Measurements from ENCODE around the gene OTOG.

Gene OTOG

DNA sequence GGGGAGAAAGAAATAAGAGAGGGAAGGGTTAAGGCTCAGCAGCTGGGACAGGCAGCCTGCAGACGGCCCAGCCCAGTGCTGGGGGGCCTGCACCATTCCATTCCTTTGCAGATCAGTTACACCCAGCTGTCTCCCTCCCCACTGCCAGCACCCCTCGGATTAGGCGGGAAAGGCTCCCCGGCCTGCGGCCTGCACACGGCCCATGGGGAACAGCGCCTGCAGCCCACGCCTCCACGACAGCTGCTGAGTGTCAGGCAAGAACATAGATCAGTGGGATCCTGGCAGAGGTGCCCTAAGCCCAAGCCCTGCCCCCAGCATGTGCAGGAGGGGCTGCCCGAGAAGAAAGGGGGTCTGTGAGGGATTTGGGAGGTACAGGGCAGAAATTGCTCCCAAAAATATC is 106.6 kb downstream of the OTOG start:
- no peak for DNase-seq

DNA sequence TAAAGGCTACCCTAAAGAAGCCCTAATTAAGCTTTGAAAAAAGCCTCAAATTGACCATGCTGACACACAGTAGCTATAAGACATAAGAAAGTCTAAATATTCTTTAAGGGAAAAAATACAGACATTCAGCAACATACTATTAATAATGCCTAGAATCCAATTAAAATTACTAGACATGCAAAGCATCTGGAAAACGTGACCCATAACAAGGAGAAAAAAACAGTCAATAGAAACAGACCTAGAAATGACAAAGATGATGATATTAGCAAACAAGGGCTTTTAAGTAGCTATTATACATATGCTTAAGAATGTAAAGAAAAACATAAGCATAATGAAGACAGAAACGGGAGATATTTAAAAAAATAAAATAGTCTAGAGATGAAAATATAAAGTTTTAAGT is 108.6 kb downstream of the OTOG start:
- no peak for DNase-seq

DNA sequence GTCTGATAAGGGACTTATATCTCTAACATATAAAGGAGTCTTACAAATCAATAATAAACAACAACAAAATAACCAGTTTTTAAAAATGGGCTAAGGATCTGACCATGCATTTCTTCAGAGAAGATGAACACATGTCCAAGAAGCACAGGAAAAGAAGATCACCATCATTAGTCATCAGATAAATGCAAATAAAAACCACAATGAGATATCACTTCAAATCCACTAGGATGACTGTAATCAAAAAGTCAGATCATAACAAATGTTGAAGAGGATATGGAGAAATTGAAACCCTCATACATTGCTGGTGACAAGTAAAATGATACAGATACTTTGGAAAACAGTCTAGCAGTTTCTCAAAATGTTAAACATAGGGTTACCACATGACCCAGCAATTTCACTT is 111.2 kb downstream of the OTOG start:
- DNase-seq = no peak

DNA sequence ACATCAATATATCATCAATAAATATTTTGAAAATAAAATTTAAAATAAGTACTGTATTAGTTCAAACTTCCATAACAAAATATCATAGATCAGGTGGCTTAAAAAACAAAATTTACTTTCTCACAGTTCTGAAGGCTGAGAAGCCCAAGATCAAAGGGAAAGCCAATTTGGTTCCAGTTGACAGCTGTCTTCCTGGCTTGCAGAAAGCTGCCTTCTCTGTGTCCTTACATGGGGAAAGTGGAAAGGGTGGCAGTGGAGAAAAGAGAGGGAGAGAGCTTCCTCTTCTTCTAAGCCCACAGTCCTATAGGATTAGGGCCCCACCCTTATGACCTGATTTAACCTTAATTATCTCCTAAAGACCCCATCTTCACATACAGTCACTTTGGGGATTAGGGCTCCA is 121.1 kb downstream of the OTOG start:
- DNase-seq = no peak

DNA sequence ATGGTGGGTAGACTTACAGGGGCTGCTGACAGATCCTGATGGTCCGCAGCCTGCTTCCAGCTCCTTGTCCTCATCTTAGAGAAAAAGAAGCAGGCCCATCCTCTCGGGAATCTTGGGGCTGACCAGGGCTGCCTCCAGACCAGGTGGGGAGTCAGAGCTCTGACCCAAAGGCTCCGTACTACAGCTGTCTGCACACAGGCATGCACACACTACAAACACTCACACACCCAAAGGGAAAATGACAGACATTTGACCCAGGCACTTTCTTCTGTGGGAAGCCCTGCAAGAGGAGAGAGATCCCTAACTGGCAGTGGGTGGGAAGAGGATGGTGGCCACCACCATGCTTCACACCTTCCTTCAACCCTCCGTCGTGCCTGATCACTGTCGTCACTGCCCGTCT is 125.4 kb downstream of the OTOG start:
- DNase-seq = no peak

DNA sequence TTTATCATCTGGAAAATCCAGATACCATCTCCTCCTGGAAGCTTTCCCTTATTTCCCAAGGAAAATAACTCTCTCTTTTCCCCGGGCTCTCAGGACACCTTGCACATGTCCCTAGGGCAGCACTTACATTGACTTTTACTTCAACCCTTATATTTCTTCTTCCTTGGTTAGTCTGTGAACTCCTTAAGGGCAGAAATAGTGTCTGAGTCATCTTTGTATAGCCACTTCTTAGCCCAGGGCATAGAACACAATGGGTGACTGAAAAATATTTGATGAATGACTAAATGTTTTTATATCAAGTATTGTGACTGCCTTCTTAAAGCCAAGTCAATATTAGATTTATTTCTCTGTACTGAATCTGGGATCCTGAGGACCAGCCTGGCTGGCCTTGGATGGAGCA is 126.9 kb downstream of the OTOG start:
- DNase-seq = no peak

DNA sequence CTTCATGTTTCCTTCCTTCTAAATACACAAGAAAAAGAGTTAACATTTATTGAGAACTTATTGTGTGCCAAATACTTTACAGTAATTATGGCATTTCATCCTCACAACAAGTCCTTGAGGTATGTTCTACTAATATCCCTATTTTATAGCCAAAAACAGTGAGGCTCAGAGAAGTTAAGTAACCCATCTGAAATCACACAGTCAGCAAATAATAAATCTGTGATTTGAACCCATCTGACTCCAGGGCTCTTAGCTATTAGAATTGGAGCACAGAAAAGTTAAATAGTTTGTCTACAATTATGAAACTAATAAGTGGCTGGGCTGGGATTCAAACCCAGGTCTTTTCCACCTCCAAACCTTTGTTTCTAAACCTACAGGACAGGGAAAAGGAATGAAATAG is 135.8 kb downstream of the OTOG start:
- DNase-seq = no peak

DNA sequence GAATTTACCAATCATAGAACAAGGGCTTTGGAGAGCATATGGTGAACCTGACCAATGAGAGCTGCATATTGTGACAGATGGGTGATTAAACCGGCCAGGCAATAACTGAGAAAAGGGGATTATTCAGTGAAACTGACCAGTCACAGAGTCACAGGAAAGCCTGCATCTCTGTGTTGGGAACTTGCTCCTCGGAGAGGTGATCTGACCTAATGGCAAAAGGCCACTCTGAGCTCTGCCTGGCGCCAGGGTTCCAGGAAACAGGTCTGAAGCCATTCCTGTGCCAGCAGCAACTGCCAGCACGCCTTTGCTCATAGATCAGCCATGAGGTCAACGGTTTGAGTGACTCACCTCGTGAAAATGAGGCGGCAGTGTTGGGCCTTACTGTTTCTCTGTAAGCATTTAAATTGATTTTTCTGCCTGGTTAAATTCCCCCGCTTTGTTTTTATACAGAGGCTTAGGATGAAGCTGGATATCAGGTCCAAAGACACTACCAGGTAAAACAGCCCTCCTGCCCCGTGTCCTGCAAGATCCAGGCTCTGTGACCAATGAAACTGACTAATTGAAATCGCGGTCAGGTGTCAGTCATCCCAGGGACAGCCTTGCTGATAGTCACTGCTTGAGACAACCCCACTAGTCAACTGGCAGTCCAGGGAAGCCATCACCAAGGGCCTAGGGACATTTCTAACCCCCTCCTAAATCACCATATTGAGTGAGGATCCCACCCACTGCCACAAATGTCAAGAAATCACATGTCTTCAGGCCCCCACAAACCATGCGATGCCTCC is 136.5 kb downstream of the OTOG start:
- no peak for DNase-seq

DNA sequence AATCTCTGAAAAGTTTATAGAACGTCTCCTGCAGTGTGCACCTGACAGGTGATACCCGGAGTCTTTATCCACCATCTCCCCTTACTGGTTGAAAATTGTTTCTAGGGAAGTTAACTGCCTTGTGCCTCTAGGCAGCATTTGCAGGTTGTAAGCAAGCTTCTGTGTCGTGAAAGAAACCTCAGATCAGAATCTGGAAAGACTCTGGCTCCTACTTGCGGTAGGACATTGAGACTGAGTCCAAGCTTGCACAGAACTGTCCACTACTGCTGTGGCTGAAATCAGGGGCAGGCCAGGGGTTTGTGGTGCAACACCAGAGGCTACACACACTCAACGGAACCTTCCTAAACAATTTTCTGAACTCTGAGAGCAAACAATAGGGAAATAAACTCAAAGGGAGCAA is 137.5 kb downstream of the OTOG start:
- DNase-seq = no peak

DNA sequence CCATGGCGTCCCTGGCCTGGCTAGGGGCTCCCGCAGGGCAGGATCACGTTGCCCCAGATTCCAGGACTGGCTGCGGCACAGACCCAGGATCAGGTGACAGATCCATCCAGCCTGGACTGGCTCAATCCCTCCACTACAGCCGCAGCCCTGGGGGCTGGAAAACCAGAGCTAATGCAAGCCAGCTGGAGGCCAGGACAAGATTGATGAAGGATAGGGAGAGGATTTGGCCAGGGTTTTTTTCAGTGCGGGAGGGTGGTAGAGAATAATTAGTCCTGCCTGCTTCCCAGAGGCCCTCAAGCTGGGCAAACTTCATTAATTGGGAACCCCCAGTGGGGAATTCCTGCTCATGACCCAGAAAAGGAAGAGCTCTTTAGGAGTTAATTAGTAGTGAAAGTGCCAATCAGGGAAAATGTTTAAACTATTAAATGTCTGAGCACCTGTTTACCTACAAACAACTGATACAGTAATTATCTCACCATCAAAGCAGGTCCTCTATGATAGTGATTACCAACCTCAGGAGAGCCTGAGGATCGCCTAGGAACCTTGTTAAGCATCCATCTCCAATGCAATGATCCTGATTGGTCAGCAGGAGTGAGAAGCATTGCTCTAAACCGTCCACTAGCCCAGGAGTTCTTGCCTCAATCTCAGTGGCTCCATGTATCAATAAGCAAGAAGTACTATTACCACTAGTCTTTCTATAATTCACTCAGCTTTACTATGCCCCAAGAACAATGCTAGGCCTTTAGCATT is 139.3 kb downstream of the OTOG start:
- DNase-seq = no peak

DNA sequence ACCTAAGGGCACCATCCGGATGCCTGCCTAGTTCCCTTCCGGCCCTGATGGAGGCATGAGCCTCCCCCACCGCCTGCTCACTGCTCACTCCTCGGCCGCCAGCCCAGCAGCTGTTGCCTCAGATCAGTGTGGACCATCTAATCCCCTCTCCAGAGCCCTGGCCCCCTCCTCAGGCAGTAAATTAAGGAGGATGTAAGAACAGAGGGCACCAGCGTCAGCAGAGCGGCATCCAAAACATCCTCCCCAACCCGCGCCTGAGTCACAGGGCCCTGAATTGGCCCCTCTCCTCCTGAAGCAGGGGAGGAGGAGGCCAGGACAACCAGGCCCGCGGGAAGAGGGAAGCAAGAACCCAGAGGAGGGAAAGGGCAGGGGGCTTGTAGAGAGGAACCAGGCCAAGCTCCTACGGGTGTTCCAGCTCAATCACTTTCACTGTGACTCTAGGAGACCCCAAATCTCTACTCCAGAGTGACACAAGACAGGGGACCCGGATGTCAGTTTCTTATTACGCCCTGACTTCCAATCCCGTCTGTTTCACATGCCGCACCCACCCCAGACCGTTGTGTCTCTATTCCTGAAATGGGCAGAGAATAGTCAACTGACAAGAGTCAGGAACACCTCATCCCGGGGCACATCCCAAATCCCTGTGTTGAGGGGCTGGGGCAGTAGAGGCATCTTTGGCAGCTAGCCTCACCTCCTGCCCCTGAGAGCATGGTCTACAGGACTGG is 141.0 kb downstream of the OTOG start:
- no peak for DNase-seq

DNA sequence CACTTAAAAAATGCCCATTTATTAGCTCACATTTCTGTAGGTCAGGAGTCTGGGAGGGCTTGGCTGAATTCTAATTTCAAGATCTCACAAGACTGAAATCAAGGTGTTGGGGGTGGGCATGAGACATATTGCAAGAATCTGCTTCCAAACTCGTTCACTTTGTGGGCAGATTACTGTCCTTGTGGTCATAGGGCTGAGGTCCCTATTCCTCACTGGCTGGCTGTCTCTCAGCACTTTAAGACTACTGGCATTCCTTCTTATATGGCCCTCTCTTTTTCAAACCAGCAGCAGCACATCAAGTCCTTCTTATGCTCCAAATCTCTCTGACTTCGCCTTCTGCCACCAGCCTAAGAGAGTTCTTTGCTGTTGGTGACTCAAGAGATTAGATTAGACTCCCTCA is 144.5 kb downstream of the OTOG start:
- no peak for DNase-seq

DNA sequence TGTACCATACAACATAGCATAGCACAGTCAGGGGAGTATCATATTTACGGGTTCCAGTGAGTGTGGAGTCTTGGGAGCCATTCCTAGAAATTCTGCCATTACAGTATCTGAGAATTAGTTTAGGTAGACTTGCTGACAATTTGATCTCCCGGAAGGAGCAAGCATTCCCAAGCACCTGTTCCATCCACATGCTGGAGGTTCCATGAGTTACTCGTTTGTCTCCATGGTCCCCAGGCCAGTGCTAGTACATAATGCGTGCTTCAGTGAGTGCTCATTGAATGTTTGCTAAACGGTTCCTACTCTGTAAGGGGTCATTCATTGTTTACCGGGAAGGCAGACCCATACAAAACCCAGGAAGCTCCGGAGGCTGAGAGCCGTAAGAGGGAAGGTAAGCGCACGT is 144.9 kb downstream of the OTOG start:
- DNase-seq = no peak

DNA sequence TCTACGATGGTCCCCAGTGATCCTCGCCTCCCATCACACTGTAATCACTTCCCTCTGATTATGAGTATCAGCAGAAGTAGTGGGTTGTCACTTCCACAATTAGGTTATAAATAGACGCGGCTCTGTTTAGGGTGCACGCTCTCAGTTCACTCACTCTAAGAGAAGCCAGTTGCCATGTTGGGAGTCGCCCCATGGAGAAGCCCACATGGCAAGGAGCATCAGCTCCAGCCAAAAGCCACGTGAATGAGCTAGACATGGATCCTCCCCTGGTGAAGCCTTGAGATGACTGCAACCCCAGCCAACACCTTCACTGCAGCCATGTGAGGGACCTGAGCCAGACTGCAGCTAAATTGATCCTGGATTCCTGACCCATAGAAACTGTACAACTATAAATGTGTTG is 145.9 kb downstream of the OTOG start:
- DNase-seq = no peak

DNA sequence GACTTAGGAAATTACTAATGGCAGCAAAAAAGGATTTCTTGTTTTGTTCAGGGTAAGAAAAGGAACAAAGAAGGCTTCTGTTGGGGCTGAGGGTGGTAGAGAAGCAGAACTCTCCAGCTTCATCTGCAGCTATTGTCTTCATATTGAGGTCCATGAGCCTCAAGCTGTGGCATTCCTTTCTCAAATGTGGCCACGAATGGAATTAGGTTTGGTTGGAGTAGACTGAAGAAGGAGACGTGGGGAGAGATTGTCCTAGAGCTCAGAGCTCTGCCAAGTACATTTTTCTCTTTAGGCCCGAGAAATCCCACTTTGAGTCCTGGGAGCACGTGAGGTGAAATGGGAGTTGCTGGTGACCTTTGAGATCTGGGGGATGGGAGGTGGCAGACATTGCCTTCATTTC is 146.5 kb downstream of the OTOG start:
- no peak for DNase-seq

DNA sequence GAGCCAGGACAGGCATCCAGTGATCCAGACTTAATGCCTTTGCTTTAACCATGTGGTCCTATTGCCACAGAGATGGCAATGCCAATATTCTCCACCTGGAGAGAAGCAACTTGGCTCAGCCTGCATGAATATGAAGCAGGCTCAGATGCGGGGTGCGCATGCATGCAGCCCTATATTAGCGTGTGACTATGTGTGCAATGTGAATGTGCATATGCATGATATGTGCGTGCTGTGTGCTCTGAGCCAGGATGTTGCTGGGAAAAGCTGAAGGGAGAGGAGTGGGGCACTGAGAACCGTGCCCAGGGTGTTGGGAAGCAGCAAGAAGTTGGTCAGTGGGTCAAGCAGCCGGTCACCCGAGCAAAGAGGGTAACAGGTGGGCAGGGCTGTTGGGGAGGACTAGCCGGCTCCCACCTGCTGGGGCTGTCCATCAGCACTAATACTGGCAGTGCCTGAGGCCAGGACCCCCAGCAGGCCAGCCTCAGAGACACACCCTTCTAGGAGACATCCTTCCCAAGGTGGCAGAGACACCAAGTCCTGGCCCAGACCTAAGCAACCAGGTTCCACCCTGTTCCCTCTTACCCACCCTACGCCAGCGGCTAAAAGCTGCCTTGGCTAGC is 147.5 kb downstream of the OTOG start:
- DNase-seq = no peak

DNA sequence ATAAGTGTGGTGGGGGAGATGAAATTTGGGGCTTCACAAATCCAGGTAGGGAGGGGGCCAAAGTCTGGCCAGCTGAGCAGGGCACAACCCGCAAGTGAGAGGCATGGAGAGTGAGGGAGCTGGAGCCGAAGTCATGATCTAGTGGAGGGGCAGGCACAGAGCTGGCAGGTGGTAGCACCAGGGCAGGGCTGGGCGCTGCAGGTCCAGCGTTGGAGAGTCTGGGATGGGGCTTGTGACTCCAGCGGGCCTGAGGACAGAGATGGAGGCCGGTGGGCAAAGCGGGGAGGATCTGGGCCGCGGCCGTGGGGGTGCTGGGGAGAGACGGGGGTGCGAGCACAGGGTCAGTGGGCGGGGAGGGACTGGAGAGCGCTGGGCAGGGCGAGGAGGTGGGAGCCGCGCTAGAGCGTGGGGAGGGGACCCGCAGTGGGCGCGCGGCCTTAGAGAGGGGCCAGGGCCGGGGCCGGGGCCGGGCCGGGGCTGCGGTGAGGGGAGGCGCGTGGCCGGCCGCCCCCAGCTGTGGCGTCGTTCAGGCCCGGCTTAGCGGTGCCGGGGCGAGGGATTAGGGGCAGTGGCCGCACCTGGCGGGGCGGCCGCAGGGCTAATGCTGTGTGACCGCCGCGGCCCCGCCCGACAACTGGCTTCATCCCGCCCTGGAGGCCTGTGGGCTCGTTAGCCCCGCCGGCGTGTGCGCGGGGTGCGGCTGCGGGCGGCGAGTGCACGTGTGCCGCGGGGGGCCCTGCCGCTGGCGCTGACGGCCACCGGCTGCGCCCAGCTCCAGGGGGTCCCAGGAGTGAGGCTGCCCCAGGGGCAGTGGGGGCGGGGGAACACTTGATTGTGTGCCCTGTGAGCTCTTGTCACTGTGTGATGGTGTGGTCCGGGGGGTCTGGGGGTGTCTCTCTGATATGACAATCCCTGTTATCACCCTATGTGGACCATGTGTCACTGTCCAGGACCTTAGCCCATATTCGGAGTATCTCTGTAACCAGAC is 148.7 kb downstream of the OTOG start:
- DNase-seq = no peak

DNA sequence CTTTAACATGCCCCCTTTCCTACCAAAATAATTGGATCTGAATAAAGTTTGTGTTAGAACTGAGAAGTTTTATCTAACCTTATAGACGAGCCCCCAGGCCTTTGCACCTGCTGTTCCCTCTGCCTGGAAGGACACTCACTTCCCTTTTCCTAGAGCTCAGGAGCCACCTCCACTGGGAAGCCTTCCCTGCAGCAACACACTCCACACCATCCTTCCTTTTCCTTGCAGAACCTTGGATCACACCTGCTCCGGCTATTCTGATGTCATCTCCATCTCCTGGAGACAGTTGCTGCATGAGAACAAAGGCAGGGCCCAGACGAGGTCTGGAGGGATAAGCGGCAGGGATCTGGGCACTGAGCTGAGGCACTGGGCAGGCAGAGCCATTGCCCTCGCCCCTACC is 149.7 kb downstream of the OTOG start:
- DNase-seq = no peak

All from stimulated activated CD4-positive, alpha-beta T cell treated with anti-CD3 and anti-CD28 coated beads, Interleukin-1b, Interleukin-23, amount 100 ng/mL, for 48 hours (primary cell).